OCI-LY3 (cell line): ENCODE results near the gene DERA.

Experiments used
- EZH2phosphoT487 ChIP-seq: fragments of 200-600 bp; shearing (Covaris generic); IDR thresholded peaks from 2 replicates; pipeline ENCODE4 v1.6.1; 2018; ENCODE audit warnings: antibody characterized with exemption, mixed run types, low read depth
- TF ChIP-seq, protein P1 (sequence below): fragments of 200-600, 300-600 bp; sonication (generic); IDR thresholded peaks from 2 replicates; pipeline ENCODE4 v1.5.1; 2014; ENCODE audit warnings: antibody characterized with exemption, low read length, low read depth

GRCh38 chr12:15972894-15973293, 61.8 kb downstream of the DERA start:
- TF ChIP-seq, protein P1, sequence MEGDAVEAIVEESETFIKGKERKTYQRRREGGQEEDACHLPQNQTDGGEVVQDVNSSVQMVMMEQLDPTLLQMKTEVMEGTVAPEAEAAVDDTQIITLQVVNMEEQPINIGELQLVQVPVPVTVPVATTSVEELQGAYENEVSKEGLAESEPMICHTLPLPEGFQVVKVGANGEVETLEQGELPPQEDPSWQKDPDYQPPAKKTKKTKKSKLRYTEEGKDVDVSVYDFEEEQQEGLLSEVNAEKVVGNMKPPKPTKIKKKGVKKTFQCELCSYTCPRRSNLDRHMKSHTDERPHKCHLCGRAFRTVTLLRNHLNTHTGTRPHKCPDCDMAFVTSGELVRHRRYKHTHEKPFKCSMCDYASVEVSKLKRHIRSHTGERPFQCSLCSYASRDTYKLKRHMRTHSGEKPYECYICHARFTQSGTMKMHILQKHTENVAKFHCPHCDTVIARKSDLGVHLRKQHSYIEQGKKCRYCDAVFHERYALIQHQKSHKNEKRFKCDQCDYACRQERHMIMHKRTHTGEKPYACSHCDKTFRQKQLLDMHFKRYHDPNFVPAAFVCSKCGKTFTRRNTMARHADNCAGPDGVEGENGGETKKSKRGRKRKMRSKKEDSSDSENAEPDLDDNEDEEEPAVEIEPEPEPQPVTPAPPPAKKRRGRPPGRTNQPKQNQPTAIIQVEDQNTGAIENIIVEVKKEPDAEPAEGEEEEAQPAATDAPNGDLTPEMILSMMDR = no peak
- no peak for TF ChIP-seq EZH2phosphoT487
